H9 (cell line): ENCODE data around the gene SIX3. TPM values are rescaled to one million over a fixed set of nuclear protein-coding genes. Genes with fewer than 3 reads are reported as not detected.
A peak's percentile ranks its signal among the peaks of the same experiment; 100 is the strongest.

Experiments
- DNase-seq: peaks from one replicate; pipeline ENCODE4 v3.0.0-alpha.2; 2017
- H2AFZ ChIP-seq: one replicate; pipeline ENCODE4 v1.6.1; 2013; ENCODE audit warnings: mild to moderate bottlenecking, low read length, control low read depth, moderate library complexity
- H2AK5ac ChIP-seq: 2 replicates; pipeline ENCODE4 v1.6.1; 2013; ENCODE audit warnings: low read length, control low read depth, mixed read lengths; ENCODE audit not compliant: insufficient read length
- H2BK120ac ChIP-seq: one replicate; pipeline ENCODE4 v1.6.1; 2013; ENCODE audit warnings: low read depth, mild to moderate bottlenecking, low read length, control low read depth, inconsistent platforms; ENCODE audit not compliant: poor library complexity, severe bottlenecking
- H2BK12ac ChIP-seq: 2 replicates; pipeline ENCODE4 v1.6.1; 2013; ENCODE audit warnings: low read length, control low read depth, mixed read lengths, low read depth; ENCODE audit not compliant: insufficient read length
- H2BK15ac ChIP-seq: 2 replicates; pipeline ENCODE4 v1.6.1; 2013; ENCODE audit warnings: low read depth, low read length, control low read depth
- H2BK20ac ChIP-seq: one replicate; pipeline ENCODE4 v1.6.1; 2013; ENCODE audit warnings: low read depth, mild to moderate bottlenecking, low read length, control low read depth, inconsistent platforms; ENCODE audit not compliant: poor library complexity, severe bottlenecking
- H2BK5ac ChIP-seq: 2 replicates; pipeline ENCODE4 v1.6.1; 2013; ENCODE audit warnings: low read length, control low read depth, mixed read lengths; ENCODE audit not compliant: insufficient read length
- H3K14ac ChIP-seq: 2 replicates; pipeline ENCODE4 v1.6.1; 2013; ENCODE audit warnings: low read length, control low read depth; ENCODE audit not compliant: insufficient read depth
- H3K18ac ChIP-seq: 2 replicates; pipeline ENCODE4 v1.6.1; 2013; ENCODE audit warnings: low read depth, mild to moderate bottlenecking, mixed read lengths, low read length, control low read depth; ENCODE audit not compliant: insufficient read length
- H3K23ac ChIP-seq: 2 replicates; pipeline ENCODE4 v1.6.1; 2013; ENCODE audit warnings: low read length, control low read depth, mixed read lengths, low read depth; ENCODE audit not compliant: insufficient read length
- H3K23me2 ChIP-seq: 2 replicates; pipeline ENCODE4 v1.6.1; 2013; ENCODE audit warnings: low read depth, mild to moderate bottlenecking, mixed read lengths, low read length, control low read depth; ENCODE audit not compliant: insufficient read length, poor library complexity, severe bottlenecking
- H3K27ac ChIP-seq: 2 replicates; pipeline ENCODE4 v1.5.1; 2013; ENCODE audit warnings: low read length, control low read depth, mixed read lengths, low read depth; ENCODE audit not compliant: insufficient read length
- H3K27me3 ChIP-seq: 2 replicates; pipeline ENCODE4 v1.6.1; 2013; ENCODE audit warnings: low read length, control low read depth, inconsistent platforms; ENCODE audit not compliant: insufficient read depth
- H3K4ac ChIP-seq: 2 replicates; pipeline ENCODE4 v1.6.1; 2013; ENCODE audit warnings: low read depth, mild to moderate bottlenecking, control low read depth, inconsistent platforms, low read length, moderate library complexity
- H3K4me1 ChIP-seq: 2 replicates; pipeline ENCODE4 v1.6.1; 2013; ENCODE audit warnings: low read length, control low read depth, inconsistent platforms; ENCODE audit not compliant: insufficient read depth
- H3K4me2 ChIP-seq: 2 replicates; pipeline ENCODE4 v1.6.1; 2013; ENCODE audit warnings: low read length, control low read depth, mixed read lengths; ENCODE audit not compliant: insufficient read length, insufficient read depth
- H3K56ac ChIP-seq: 2 replicates; pipeline ENCODE4 v1.6.1; 2013; ENCODE audit warnings: low read depth, mild to moderate bottlenecking, mixed read lengths, low read length, control low read depth; ENCODE audit not compliant: insufficient read length
- H3K79me1 ChIP-seq: 2 replicates; pipeline ENCODE4 v1.6.1; 2013; ENCODE audit warnings: low read depth, mild to moderate bottlenecking, moderate library complexity, low read length, control low read depth, inconsistent platforms; ENCODE audit not compliant: insufficient read depth, poor library complexity, severe bottlenecking
- H3K79me2 ChIP-seq: 2 replicates; pipeline ENCODE4 v1.6.1; 2013; ENCODE audit warnings: low read length, control low read depth, inconsistent platforms; ENCODE audit not compliant: insufficient read depth
- H3K9ac ChIP-seq: 2 replicates; pipeline ENCODE4 v1.6.1; 2013; ENCODE audit warnings: low read length, control low read depth, mixed read lengths; ENCODE audit not compliant: insufficient read length; ENCODE audit errors: extremely low read depth
- H3K9me3 ChIP-seq: one replicate; pipeline ENCODE4 v1.6.1; 2013; ENCODE audit warnings: low read depth, low read length, inconsistent platforms; ENCODE audit not compliant: control insufficient read depth
- H3T11ph ChIP-seq: one replicate; pipeline ENCODE4 v1.6.1; 2013; ENCODE audit warnings: mild to moderate bottlenecking, low read length, control low read depth, inconsistent platforms
- H4K20me1 ChIP-seq: one replicate; pipeline ENCODE4 v1.6.1; 2013; ENCODE audit not compliant: control insufficient read depth, insufficient read length, insufficient read depth
- H4K5ac ChIP-seq: 2 replicates; pipeline ENCODE4 v1.6.1; 2013; ENCODE audit warnings: low read depth, mild to moderate bottlenecking, mixed read lengths, low read length, control low read depth; ENCODE audit not compliant: insufficient read length
- H4K8ac ChIP-seq: replicated peaks from 2 replicates; pipeline ENCODE4 v1.6.1; 2013; ENCODE audit warnings: low read length, control low read depth, mixed read lengths, low read depth; ENCODE audit not compliant: insufficient read length
- H4K91ac ChIP-seq: 2 replicates; pipeline ENCODE4 v1.6.1; 2013; ENCODE audit warnings: low read depth, mild to moderate bottlenecking, moderate library complexity, mixed read lengths, low read length, control low read depth; ENCODE audit not compliant: insufficient read length
- H3K27ac Mint-ChIP-seq, 3 experiments: 2 replicates in 2 of 3; 3 replicates in 1 of 3; pipeline ENCODE4 v1.8.0; 2020 to 2021; ENCODE audit warnings: mixed read lengths in 3 of 3, mild to moderate bottlenecking in 1 of 3, moderate library complexity in 1 of 3
- H3K27me3 Mint-ChIP-seq: 2 replicates; pipeline ENCODE4 v1.8.0; 2021; ENCODE audit warnings: low read depth, mild to moderate bottlenecking, moderate library complexity, mixed read lengths
- H3K36me3 Mint-ChIP-seq, 3 experiments: 2 replicates in 2 of 3; 3 replicates in 1 of 3; pipeline ENCODE4 v1.8.0; 2020 to 2021; ENCODE audit warnings: low read depth in 3 of 3, mixed read lengths in 3 of 3; ENCODE audit not compliant: insufficient read depth in 1 of 3
- H3K4me1 Mint-ChIP-seq, 2 experiments: 2 replicates each; pipeline ENCODE4 v1.8.0; 2020; ENCODE audit warnings: mixed read lengths in 2 of 2
- H3K4me3 Mint-ChIP-seq, 2 experiments: 2 replicates in 1 of 2; 3 replicates in 1 of 2; pipeline ENCODE4 v1.8.0; 2020 to 2021; ENCODE audit warnings: mild to moderate bottlenecking in 2 of 2, mixed read lengths in 2 of 2, moderate library complexity in 1 of 2
- H3K9me3 Mint-ChIP-seq, 2 experiments: 2 replicates in 1 of 2; 3 replicates in 1 of 2; pipeline ENCODE4 v1.8.0; 2020; ENCODE audit warnings: mild to moderate bottlenecking in 2 of 2, mixed read lengths in 2 of 2, moderate library complexity in 1 of 2
- WGBS: extraction: QIAGEN DNeasy Blood & Tissue Kit; methylation state at CpG from one replicate; pipeline ENCODE4 v1.1.7; 2013; ENCODE audit warnings: missing lambda C conversion rate, low lambda C conversion rate, mixed read lengths; ENCODE audit not compliant: insufficient read length; ENCODE audit errors: extremely low coverage; 5-methylcytosine and 5-hydroxymethylcytosine counted together
- total RNA-seq: library from RNA; stranded (reverse); gene quantifications from 2 replicates; pipeline ENCODE4 v1.2.1, GENCODE V29; 2021
- TF ChIP-seq, protein P1 (sequence below): fragments of 200-600 bp; sonication (generic); conservative IDR thresholded peaks from 3 replicates; pipeline ENCODE4 v1.8.0; 2021; ENCODE audit warnings: antibody characterized with exemption, mild to moderate bottlenecking

The SIX3 gene
- total RNA-seq, 1 experiment from 2014 or later = 0.55 TPM

DNA sequence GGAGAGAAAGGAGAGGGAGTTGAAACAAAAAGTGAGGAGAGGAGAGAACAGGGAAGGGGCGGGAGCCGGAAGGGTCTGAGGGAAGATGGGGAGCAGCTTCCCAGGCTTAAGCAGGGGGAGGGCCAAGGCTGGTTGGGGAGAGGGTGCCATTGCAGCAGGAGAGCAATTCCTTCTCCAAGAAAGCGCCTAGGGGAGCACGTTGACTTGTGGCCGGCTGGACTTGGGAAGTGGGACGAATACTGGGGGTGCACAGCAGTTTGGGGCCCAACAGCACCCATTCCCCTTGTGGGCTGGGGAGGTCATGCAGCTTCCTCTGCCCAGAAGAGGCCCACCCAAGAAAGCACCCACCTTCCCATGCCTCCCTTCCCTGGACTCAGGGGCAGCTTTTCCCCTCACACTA is 9.6 kb downstream of the SIX3 start:
- H3K4me1 Mint-ChIP-seq = peaks cover 56 to 72% of the 10 kb centered on the region in 2 experiments
- H2AFZ ChIP-seq = no peak overlapping the region
- H3K4me3 Mint-ChIP-seq = peak overlapping the region in 1 of 2 experiments; percentile 60; a peak in 1 of 5 replicates
- H3K4me1 ChIP-seq = peaks cover 3% of the 10 kb centered on the region; the same call in 1 of the 2 replicates
- H3K23me2 ChIP-seq = peaks cover 19% of the 10 kb centered on the region
- no peak overlapping the region for H3K4ac ChIP-seq
- no peak overlapping the region for H2BK20ac ChIP-seq
- no peak overlapping the region for H3K23ac ChIP-seq
- H3K27me3 Mint-ChIP-seq = peaks cover 99% of the 10 kb centered on the region
- H4K20me1 ChIP-seq = no peaks in the 10 kb centered on the region
- no peak overlapping the region for H3T11ph ChIP-seq
- TF ChIP-seq, protein P1, sequence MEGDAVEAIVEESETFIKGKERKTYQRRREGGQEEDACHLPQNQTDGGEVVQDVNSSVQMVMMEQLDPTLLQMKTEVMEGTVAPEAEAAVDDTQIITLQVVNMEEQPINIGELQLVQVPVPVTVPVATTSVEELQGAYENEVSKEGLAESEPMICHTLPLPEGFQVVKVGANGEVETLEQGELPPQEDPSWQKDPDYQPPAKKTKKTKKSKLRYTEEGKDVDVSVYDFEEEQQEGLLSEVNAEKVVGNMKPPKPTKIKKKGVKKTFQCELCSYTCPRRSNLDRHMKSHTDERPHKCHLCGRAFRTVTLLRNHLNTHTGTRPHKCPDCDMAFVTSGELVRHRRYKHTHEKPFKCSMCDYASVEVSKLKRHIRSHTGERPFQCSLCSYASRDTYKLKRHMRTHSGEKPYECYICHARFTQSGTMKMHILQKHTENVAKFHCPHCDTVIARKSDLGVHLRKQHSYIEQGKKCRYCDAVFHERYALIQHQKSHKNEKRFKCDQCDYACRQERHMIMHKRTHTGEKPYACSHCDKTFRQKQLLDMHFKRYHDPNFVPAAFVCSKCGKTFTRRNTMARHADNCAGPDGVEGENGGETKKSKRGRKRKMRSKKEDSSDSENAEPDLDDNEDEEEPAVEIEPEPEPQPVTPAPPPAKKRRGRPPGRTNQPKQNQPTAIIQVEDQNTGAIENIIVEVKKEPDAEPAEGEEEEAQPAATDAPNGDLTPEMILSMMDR = no peak
- no peak overlapping the region for H4K91ac ChIP-seq
- no CpG with 5 or more reads among the region's 6 CpGs for WGBS
- peak overlapping the region; percentile 9 for H3K4me2 ChIP-seq
- H3K9me3 ChIP-seq = no peaks in the 10 kb centered on the region
- H3K27ac Mint-ChIP-seq = no peak overlapping the region
- no peak overlapping the region for H2AK5ac ChIP-seq
- H2BK15ac ChIP-seq = no peak overlapping the region
- H4K5ac ChIP-seq = no peak overlapping the region
- no peak for DNase-seq
- H3K27me3 ChIP-seq = peaks cover 92% of the 10 kb centered on the region
- no peak overlapping the region for H2BK120ac ChIP-seq
- no peaks in the 10 kb centered on the region for H3K79me1 ChIP-seq
- H4K8ac ChIP-seq = no peak overlapping the region
- H3K27ac ChIP-seq = no peak overlapping the region
- no peak overlapping the region for H2BK5ac ChIP-seq
- H3K9me3 Mint-ChIP-seq = peaks cover 7 to 9% of the 10 kb centered on the region in 2 experiments; a peak in 4 of 5 replicates
- no peak overlapping the region for H3K14ac ChIP-seq
- H3K36me3 Mint-ChIP-seq = peaks cover 0 to 18% (median 0%) of the 10 kb centered on the region in 3 experiments; a peak in 5 of 7 replicates
- no peak overlapping the region for H3K56ac ChIP-seq
- no peak overlapping the region for H3K18ac ChIP-seq
- H3K9ac ChIP-seq = no peak overlapping the region
- no peaks in the 10 kb centered on the region for H3K79me2 ChIP-seq
- H2BK12ac ChIP-seq = no peak overlapping the region
